A673 (cell line): ENCODE results near the gene TOM1L2.

Source experiments
- CTCF ChIP-seq: fragments of 300-800, 200-600 bp; sonication (generic); conservative IDR thresholded peaks from 2 replicates; pipeline ENCODE4 v1.5.1; 2017; ENCODE audit warnings: low read depth, mild to moderate bottlenecking, antibody characterized with exemption, low read length, moderate library complexity, mixed read lengths
- EZH2 ChIP-seq: fragments of 200-600 bp; sonication (generic); IDR thresholded peaks from 2 replicates; pipeline ENCODE4 v1.6.1; 2017; ENCODE audit warnings: borderline replicate concordance, low read depth, mild to moderate bottlenecking, mixed read lengths, antibody characterized with exemption, low read length; ENCODE audit not compliant: poor library complexity, severe bottlenecking

- TF ChIP-seq CTCF (no peak), EZH2 (no peak)
Measured at GRCh38 chr17:17841601-17842025, 130.6 kb downstream of the TOM1L2 start.
